Activated CD4-positive, alpha-beta memory T cell treated with anti-CD3 and anti-CD28 coated beads for 36 hours (primary cell): Measurements from ENCODE around the gene CABLES1. TPM values are rescaled to one million over a fixed set of nuclear protein-coding genes. Genes with fewer than 3 reads are reported as not detected.

Experiments
- CTCF ChIA-PET: fragments of 350-600 bp; sonication (Branson Sonifier 250); formaldehyde crosslinking; loops from one replicate; lab custom pipeline; 2021; ENCODE audit warnings: antibody characterized with exemption, inconsistent platforms; lab: Charles Lee
- POLR2A ChIA-PET: fragments of 350-600 bp; sonication (Branson Sonifier 250); formaldehyde crosslinking; loops from one replicate; lab custom pipeline; 2021; ENCODE audit warnings: antibody characterized with exemption; lab: Charles Lee
- DNase-seq: peaks from one replicate; pipeline ENCODE4 v3.0.0-alpha.2; 2020
- H3K27ac Mint-ChIP-seq: one replicate; pipeline ENCODE4 v1.8.0; 2021; ENCODE audit warnings: mixed read lengths
- H3K27me3 Mint-ChIP-seq: one replicate; pipeline ENCODE4 v1.8.0; 2021; ENCODE audit warnings: mixed read lengths
- H3K36me3 Mint-ChIP-seq: one replicate; pipeline ENCODE4 v1.8.0; 2021; ENCODE audit warnings: mixed read lengths
- H3K4me1 Mint-ChIP-seq: one replicate; pipeline ENCODE4 v1.8.0; 2021; ENCODE audit warnings: low read depth, mixed read lengths
- H3K4me3 Mint-ChIP-seq: one replicate; pipeline ENCODE4 v1.8.0; 2021; ENCODE audit warnings: mild to moderate bottlenecking, mixed read lengths
- H3K9me3 Mint-ChIP-seq: one replicate; pipeline ENCODE4 v1.8.0; 2021; ENCODE audit warnings: mixed read lengths
- intact Hi-C: fragments of 100-400 bp; cut with micrococcal nuclease; formaldehyde crosslinking; loops from one replicate; pipeline ENCODE4 v1.15.1; 2023
- total RNA-seq, 2 experiments: library from RNA; stranded (reverse); gene quantifications; one replicate each; pipeline ENCODE4 v1.2.3, GENCODE V29; 2021

The CABLES1 gene
- total RNA-seq, 2 experiments from 2014 or later = 1.2 to 2.2 TPM

GRCh38 chr18:23226930-23227725, 91.8 kb downstream of the CABLES1 start:
- H3K4me1 Mint-ChIP-seq = peaks cover 53% of the 10 kb centered on the region

GRCh38 chr18:23227726-23228070, 92.4 kb downstream of the CABLES1 start:
- Mint-ChIP-seq H3K9me3 (peaks cover 7% of the 10 kb centered on the region), H3K36me3 (peaks cover 3% of the 10 kb centered on the region), H3K27ac (no peak overlapping the region), H3K27me3 (peaks cover 3% of the 10 kb centered on the region), H3K4me1 (peaks cover 57% of the 10 kb centered on the region), H3K4me3 (no peak overlapping the region)
- intact Hi-C loops = no loop called here
- CTCF ChIA-PET = interaction anchor here (1.2 kb wide), 1 partner anchor 298 kb away, joined by 3 read pairs; no protein-coding TSS in a partner anchor
- POLR2A ChIA-PET = interaction anchor here (0.6 kb wide), 1 partner anchor 93 kb away, joined by 3 read pairs; no protein-coding TSS in a partner anchor
- no peak for DNase-seq

More at GRCh38 chr18:23226930-23227725, 91.8 kb downstream of the CABLES1 start:
- intact Hi-C loops = no loop called here
- Mint-ChIP-seq H3K9me3 (peaks cover 4% of the 10 kb centered on the region), H3K27ac (peak overlapping the region; percentile 23), H3K27me3 (no peaks in the 10 kb centered on the region), H3K36me3 (peaks cover 3% of the 10 kb centered on the region), H3K4me3 (no peak overlapping the region)
- DNase-seq = no peak
- POLR2A ChIA-PET = no interaction called here
- CTCF ChIA-PET = no interaction called here

DNA sequence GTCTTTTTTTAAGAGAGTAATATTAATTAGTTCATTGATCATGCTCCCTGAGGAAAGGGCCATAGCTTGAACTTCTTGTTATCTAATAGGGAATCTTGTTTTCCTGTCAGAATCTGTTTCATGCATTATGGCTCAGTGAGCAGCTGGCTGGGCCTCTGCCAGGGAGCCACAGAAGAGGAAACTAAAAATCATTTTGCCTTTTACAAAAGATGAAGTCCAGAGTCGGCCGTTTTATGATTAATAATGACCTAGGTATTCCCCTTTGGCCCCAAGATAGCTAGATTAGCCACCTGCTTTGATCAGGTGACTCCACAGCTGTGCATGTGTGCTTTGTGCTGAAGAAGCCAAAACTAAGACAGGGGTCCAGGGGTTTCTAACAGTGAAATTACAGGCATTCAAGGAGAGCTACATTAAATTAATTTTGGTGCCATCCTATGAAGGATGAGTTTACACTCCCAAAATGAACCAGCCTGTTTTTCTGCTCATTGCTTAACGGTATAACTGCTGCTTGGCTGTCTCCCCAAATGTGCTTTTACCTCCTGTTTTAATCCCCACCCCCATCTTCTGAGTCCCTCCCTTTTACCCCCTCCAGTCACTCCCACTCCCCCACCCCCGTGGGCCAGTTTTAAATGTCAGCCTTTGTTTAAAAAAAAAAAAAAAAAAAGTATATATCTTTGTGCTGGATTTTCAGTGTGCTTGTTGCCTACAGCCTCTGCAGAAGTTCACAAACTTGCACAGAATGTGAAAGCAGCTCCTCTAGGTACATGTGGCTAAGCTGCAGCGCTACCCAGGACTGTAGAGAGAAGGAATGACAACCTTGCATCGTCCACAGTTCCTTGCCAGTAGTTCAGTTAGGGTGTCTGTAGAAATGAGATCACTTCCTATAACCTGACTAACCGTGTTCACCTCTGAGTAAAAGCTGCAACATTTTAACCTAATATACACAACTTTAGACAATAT, 93.1 kb downstream of the CABLES1 start:
- Mint-ChIP-seq H3K36me3 (peaks cover 3% of the 10 kb centered on the region), H3K27ac (peak overlapping the region; percentile 67), H3K4me3 (peak overlapping the region; percentile 41), H3K27me3 (peaks cover 3% of the 10 kb centered on the region), H3K4me1 (peaks cover 59% of the 10 kb centered on the region), H3K9me3 (peaks cover 7% of the 10 kb centered on the region)
- CTCF ChIA-PET = interaction anchor here (1.0 to 1.2 kb wide), 2 partner anchors 97 to 299 kb away, joined by 3 read pairs; no protein-coding TSS in a partner anchor
- peak; percentile 55 for DNase-seq
- intact Hi-C loops = no loop called here
- POLR2A ChIA-PET = interaction anchor here (0.6 kb wide), 1 partner anchor 93 kb away, joined by 3 read pairs; no protein-coding TSS in a partner anchor

- Mint-ChIP-seq H3K36me3 (peaks cover 3% of the 10 kb centered on the region), H3K4me1 (peaks cover 59% of the 10 kb centered on the region), H3K27me3 (peaks cover 3% of the 10 kb centered on the region), H3K4me3 (no peak overlapping the region), H3K27ac (no peak overlapping the region), H3K9me3 (peaks cover 7% of the 10 kb centered on the region)
- ChIA-PET POLR2A (no interaction called here), CTCF (no interaction called here)
- no peak for DNase-seq
- intact Hi-C loops = no loop called here
Measured at GRCh38 chr18:23229472-23229871, 94.2 kb downstream of the CABLES1 start.

- H3K4me1 Mint-ChIP-seq = peaks cover 55% of the 10 kb centered on the region
- H3K36me3 Mint-ChIP-seq = peaks cover 3% of the 10 kb centered on the region
- intact Hi-C loops = loop anchor here (1.0 to 10.0 kb wide), 10 partner anchors 21 to 396 kb away; partner anchors contain the start of genes CABLES1, RBBP8, RIOK3 and RMC1
- H3K9me3 Mint-ChIP-seq = peaks cover 7% of the 10 kb centered on the region
- ChIA-PET POLR2A (no interaction called here), CTCF (no interaction called here)
- DNase-seq = no peak
- peak overlapping the region; percentile 89 for H3K27ac Mint-ChIP-seq
- H3K4me3 Mint-ChIP-seq = no peak overlapping the region
- H3K27me3 Mint-ChIP-seq = peaks cover 3% of the 10 kb centered on the region
Measured at GRCh38 chr18:23230686-23231085, 95.4 kb downstream of the CABLES1 start.

DNA sequence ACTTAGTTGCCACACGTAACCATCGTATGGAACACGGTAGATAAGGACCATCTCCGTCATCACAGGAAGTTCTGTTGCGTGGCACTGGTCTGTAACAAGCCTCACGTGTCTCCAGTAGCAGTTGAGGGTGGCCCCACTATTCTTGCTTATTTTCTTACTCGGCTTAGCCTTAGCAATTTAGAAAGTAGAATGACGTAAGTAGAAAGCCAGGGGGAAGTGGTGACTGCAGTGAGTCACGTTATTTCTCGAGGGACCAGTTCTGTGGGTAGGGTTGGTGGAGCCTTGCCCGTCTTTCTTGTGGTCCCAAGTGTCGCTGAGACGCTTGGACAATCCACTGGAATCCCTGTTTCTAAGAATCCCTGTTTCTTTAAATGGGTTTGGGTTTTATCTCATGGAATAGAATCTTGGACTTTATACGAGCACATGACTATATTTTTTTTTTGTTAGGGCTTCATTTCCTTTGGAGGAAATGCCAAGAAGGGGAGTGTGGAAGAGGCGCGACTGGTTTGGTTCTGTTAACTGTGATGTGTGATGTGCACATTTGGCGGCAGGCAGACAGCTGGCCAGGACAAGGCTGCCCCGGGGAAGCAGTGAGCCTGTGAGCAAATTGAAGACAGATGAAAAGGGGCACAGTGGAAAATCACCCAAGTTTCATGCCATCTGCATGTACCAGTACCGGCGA, 96.2 kb downstream of the CABLES1 start:
- intact Hi-C loops = loop anchor here (1.0 to 10.0 kb wide), 10 partner anchors 22 to 397 kb away; partner anchors contain the start of genes CABLES1, RBBP8, RIOK3 and RMC1
- DNase-seq = peak; percentile 87
- ChIA-PET CTCF (no interaction called here), POLR2A (no interaction called here)
- Mint-ChIP-seq H3K9me3 (peaks cover 7% of the 10 kb centered on the region), H3K4me3 (peak overlapping the region; percentile 40), H3K36me3 (peaks cover 3% of the 10 kb centered on the region), H3K27ac (peak overlapping the region; percentile 85), H3K27me3 (peaks cover 3% of the 10 kb centered on the region), H3K4me1 (peaks cover 51% of the 10 kb centered on the region)

GRCh38 chr18:23232331-23232730, 97.0 kb downstream of the CABLES1 start:
- Mint-ChIP-seq H3K4me1 (peaks cover 47% of the 10 kb centered on the region), H3K27ac (peak overlapping the region; percentile 57), H3K36me3 (peaks cover 3% of the 10 kb centered on the region), H3K4me3 (no peak overlapping the region), H3K9me3 (peaks cover 7% of the 10 kb centered on the region), H3K27me3 (peaks cover 3% of the 10 kb centered on the region)
- CTCF ChIA-PET = no interaction called here
- no peak for DNase-seq
- intact Hi-C loops = loop anchor here (5.0 to 10.0 kb wide), 4 partner anchors 125 to 398 kb away; partner anchors contain the start of gene RMC1
- POLR2A ChIA-PET = no interaction called here

DNA sequence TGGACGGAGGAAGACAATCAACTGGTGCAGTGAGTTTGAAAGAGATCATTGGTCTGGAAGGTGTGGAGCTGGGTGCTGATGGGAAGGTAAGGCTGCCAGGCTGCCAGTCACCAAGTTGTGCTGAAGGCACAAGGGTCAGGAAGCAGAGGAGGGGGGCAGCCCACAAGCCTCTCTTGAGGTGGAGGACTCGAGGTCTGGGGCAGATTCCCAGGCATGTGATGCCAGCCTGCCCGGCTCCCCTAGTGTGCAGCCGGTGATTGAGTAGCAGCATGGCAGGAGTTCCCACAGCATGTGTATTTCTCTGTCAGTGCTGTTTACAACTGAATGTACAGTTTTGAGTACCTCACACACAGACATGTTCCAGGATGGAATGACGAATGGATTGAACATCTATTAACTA, 99.3 kb downstream of the CABLES1 start:
- Mint-ChIP-seq H3K4me3 (no peak overlapping the region), H3K4me1 (peaks cover 43% of the 10 kb centered on the region), H3K36me3 (peaks cover 3% of the 10 kb centered on the region), H3K27ac (no peak overlapping the region), H3K27me3 (peaks cover 4% of the 10 kb centered on the region), H3K9me3 (peaks cover 7% of the 10 kb centered on the region)
- no peak for DNase-seq
- ChIA-PET CTCF (no interaction called here), POLR2A (no interaction called here)
- intact Hi-C loops = loop anchor here (5.0 to 10.0 kb wide), 4 partner anchors 123 to 400 kb away; partner anchors contain the start of gene RMC1

DNA sequence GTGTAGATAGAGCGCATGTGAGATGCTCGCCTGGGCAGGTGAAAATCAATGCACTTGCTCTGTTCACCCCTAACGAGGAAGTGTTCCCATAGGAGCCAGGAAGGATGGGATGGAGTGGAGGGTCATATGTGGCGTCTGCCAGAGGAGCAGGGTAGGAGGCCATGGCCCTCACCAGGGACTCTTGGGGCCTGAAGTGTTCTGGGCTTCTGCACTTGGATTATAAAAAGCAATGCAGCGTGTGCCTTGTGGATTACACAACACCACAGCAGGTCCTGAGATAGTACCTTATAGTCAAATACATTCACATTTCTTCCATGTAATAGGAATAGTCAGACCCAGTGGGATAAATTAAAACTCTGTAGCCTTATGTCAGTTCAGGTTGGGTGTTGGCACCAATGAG, 100.1 kb downstream of the CABLES1 start:
- Mint-ChIP-seq H3K4me1 (peaks cover 40% of the 10 kb centered on the region), H3K27ac (no peak overlapping the region), H3K36me3 (peaks cover 3% of the 10 kb centered on the region), H3K9me3 (peaks cover 7% of the 10 kb centered on the region), H3K27me3 (peaks cover 4% of the 10 kb centered on the region), H3K4me3 (no peak overlapping the region)
- intact Hi-C loops = loop anchor here (10.0 kb wide), 1 partner anchor 401 kb away; no protein-coding TSS in a partner anchor
- CTCF ChIA-PET = no interaction called here
- POLR2A ChIA-PET = no interaction called here
- DNase-seq = no peak

- peaks cover under 1% of the 10 kb centered on the region for H3K36me3 Mint-ChIP-seq
- H3K4me3 Mint-ChIP-seq = no peak overlapping the region
- H3K27me3 Mint-ChIP-seq = peaks cover 4% of the 10 kb centered on the region
- ChIA-PET POLR2A (no interaction called here), CTCF (interaction anchor here (2.0 kb wide), 1 partner anchor 176 kb away, joined by 6 read pairs; no protein-coding TSS in a partner anchor)
- no peak for DNase-seq
- intact Hi-C loops = loop anchor here (10.0 kb wide), 1 partner anchor 401 kb away; no protein-coding TSS in a partner anchor
- H3K4me1 Mint-ChIP-seq = peaks cover 36% of the 10 kb centered on the region
- peaks cover 4% of the 10 kb centered on the region for H3K9me3 Mint-ChIP-seq
- no peak overlapping the region for H3K27ac Mint-ChIP-seq
Measured at GRCh38 chr18:23235860-23236259, 100.6 kb downstream of the CABLES1 start.

- DNase-seq = no peak
- ChIA-PET POLR2A (no interaction called here), CTCF (interaction anchor here (2.0 kb wide), 1 partner anchor 175 kb away, joined by 6 read pairs; no protein-coding TSS in a partner anchor)
- intact Hi-C loops = loop anchor here (1.0 to 10.0 kb wide), 2 partner anchors 28 to 402 kb away; no protein-coding TSS in a partner anchor
- H3K4me1 Mint-ChIP-seq = peaks cover 28% of the 10 kb centered on the region
- peaks cover 4% of the 10 kb centered on the region for H3K27me3 Mint-ChIP-seq
- H3K9me3 Mint-ChIP-seq = peaks cover 3% of the 10 kb centered on the region
- no peak overlapping the region for H3K27ac Mint-ChIP-seq
- no peaks in the 10 kb centered on the region for H3K36me3 Mint-ChIP-seq
- H3K4me3 Mint-ChIP-seq = no peak overlapping the region
Measured at GRCh38 chr18:23236876-23237468, 101.7 kb downstream of the CABLES1 start.
